AG10803 (cell line): ENCODE results near the gene C2CD3.

Experiments
- DNase-seq: peaks from one replicate; pipeline ENCODE4 v3.0.0; 2010; ENCODE audit warnings: low read depth
- H3K4me3 ChIP-seq: 2 replicates; pipeline ENCODE4 v1.5.1; 2011; ENCODE audit warnings: mild to moderate bottlenecking, low read length, control low read depth
- TF ChIP-seq, protein P1 (sequence below): conservative IDR thresholded peaks from 2 replicates; pipeline ENCODE4 v1.5.1; 2011; ENCODE audit warnings: mild to moderate bottlenecking, low read length, control low read depth, inconsistent platforms

Gene C2CD3

DNA sequence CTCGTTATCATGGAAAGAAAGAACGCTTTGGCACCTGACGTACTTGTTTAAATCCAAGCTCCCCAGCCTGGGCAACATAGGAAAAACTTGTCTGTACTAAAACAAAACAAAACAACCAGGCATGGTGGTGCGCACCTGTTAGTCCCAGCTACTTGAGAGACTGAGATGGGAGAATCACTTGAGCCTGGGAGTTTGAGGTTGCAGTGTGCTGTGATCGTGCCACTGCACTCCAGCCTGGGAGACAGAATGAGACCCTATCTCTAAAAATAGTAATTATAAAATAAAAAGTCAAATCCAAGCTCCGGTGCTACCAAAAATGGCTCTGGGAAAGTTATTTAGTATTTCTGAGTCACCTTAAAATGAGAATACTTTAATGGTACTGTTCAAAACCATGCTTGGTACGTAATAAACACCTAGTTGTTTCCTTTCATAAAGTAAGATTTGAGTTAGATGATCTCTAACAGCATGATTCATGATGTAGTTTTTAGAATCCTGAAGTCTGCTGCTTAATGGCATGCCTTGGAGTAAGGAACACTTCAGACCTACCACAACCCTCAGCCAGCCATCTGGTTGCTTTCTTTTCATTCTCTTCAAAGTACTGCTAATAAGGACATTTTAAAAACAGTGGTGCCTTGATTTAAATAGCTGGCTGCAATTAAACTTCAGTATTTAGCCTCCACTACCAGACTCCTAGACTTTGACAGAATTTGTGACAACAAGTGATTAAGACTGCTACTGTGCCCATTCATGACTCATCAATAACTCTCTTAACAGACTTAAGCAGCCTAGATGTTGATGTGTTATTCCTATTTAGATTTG lies 8.6 kb upstream of the C2CD3 start:
- TF ChIP-seq, protein P1, sequence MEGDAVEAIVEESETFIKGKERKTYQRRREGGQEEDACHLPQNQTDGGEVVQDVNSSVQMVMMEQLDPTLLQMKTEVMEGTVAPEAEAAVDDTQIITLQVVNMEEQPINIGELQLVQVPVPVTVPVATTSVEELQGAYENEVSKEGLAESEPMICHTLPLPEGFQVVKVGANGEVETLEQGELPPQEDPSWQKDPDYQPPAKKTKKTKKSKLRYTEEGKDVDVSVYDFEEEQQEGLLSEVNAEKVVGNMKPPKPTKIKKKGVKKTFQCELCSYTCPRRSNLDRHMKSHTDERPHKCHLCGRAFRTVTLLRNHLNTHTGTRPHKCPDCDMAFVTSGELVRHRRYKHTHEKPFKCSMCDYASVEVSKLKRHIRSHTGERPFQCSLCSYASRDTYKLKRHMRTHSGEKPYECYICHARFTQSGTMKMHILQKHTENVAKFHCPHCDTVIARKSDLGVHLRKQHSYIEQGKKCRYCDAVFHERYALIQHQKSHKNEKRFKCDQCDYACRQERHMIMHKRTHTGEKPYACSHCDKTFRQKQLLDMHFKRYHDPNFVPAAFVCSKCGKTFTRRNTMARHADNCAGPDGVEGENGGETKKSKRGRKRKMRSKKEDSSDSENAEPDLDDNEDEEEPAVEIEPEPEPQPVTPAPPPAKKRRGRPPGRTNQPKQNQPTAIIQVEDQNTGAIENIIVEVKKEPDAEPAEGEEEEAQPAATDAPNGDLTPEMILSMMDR: no peak
- H3K4me3 ChIP-seq: no peak overlapping the region
- DNase-seq: peak; percentile 22

DNA sequence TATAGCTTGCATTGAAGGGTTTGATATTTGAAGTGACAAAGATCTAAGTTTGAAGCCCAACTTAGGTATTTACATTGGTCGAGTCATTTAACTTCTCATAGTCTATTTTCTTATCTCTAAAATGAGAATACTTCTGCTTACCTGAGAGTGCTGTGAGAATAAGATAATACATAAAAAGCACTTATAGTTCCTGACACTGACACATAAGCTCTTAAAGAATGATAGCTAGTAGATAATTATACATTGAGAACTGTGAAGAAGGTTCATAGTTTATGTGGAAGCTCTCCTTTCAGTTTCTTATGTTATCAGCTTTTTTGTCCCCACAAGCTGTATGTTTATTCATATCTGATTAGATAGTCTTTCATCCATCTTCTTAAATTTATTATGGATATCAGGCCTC lies 5.1 kb upstream of the C2CD3 start:
- DNase-seq: no peak
- H3K4me3 ChIP-seq: no peak overlapping the region
- TF ChIP-seq, protein P1: no peak

DNA sequence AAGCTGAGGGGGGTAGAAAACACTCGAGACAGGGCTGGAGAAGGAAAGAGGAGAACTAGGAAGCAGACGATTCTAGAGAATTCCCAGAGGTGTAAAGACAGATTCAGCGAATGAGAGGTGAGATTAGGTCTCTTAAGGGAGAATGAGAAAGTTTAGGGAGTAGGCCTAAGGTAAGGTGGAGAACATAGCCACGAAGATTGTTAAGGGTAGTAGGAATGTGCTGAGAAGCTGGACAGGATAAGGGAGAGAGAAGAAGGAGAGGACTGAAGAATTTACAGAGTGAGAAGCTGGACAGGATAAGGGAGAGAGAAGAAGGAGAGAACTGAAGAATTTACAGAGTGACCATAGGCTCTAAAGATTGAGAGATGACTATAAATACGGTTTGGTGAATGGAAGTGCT lies 1.2 kb upstream of the C2CD3 start:
- peak overlapping the region; percentile 98 for H3K4me3 ChIP-seq
- peak; percentile 7 for DNase-seq
- TF ChIP-seq, protein P1: no peak

DNA sequence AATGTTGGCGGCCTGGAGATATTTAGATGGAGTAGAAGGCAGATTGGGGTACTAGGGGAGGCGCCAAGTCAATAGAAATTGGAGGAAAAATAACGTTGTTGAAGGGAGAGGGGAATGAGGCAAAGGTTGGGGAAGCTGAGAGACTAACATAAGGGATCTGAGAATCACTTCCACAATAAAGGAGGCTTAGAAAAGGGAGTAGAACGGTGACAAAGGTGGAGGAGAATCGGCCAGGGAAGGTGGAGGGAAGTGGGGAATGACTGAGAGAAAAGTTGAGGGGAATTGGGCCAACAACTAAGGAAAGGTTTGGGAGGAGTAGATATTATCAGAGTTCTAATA lies 797 bp upstream of the C2CD3 start:
- DNase-seq: no peak

DNA sequence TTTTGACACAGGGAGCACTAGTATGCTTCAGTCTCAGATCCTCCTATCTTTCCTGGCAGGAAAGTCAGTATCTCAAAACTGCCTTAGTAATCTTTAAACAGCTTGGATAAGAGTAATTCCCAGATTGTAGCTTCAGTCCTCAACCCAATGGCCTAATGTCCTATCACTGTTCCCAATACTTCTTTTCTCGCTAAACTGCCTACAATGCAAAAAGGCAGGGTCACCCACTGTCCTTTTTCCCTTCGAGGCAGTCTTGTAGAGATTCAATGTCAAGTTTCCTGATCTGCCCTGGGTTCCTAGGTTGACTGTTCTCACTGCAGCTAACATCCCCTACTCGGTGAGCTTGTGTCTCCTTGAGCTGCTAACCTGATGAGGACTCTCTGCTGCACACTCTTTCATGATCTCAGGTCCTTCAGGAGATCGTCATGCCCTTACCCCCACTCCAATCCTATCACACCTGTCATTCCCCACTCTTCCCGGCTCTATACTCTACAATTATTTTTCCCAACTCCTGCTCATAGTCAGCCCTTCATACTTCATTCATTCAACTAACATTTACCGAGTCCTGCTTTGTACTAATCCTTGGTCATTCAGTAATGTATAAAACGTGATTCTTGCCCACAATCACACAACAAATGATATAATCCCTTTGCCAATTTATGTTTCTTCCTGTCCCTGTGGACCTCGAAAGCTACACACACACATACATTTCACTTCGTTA lies 904 bp downstream of the C2CD3 start:
- peak overlapping the region; percentile 98 for H3K4me3 ChIP-seq
- DNase-seq: no peak
- TF ChIP-seq, protein P1: no peak

More for the DNA sequence above, 797 bp upstream of the C2CD3 start:
- TF ChIP-seq, protein P1: no peak
- peak overlapping the region; percentile 98 for H3K4me3 ChIP-seq

DNA sequence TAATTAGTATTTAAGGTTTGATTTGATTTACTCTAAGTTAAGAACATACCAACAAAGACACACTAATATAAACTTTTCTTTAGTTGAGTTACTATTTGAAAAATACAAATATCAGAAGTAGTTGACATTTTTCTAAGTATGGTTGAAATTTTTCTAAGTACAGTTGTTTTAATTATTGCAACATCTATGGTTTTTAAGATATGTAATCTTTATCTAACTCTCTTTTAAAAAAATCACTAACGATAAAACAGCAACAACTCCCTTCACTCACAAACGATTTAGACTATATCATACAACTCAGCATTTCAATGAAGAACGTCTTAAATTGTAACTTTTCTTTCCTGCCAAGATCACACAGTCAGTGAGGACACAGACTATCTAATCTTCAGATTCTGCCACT lies 2.0 kb downstream of the C2CD3 start:
- H3K4me3 ChIP-seq: no peak overlapping the region
- DNase-seq: no peak
- TF ChIP-seq, protein P1: no peak
